HepG2 (cell line): ENCODE data around the gene CCDC142. TPM values are rescaled to one million over a fixed set of nuclear protein-coding genes. Genes with fewer than 3 reads are reported as not detected.

Source experiments
- BRCA1 ChIP-seq: sonication (generic); formaldehyde crosslinking; IDR thresholded peaks from 2 replicates; pipeline ENCODE4 v1.4.0; 2020; ENCODE audit warnings: missing genetic modification reagents
- CREBL2 ChIP-seq: sonication (generic); formaldehyde crosslinking; IDR thresholded peaks from 2 replicates; pipeline ENCODE4 v1.8.1; 2023; ENCODE audit warnings: missing genetic modification reagents, mild to moderate bottlenecking, borderline replicate concordance
- JUNB ChIP-seq: sonication (generic); formaldehyde crosslinking; IDR thresholded peaks from 2 replicates; pipeline ENCODE4 v1.8.0; 2022; ENCODE audit warnings: missing genetic modification reagents, mild to moderate bottlenecking, borderline replicate concordance
- KDM6A ChIP-seq: IDR thresholded peaks from 2 replicates; pipeline ENCODE4 v1.6.1; 2016; ENCODE audit warnings: low read depth
- MEF2D ChIP-seq: sonication (generic); formaldehyde crosslinking; IDR thresholded peaks from 2 replicates; pipeline ENCODE4 v1.5.1; 2020; ENCODE audit warnings: mild to moderate bottlenecking, missing genetic modification reagents
- NFYC ChIP-seq: IDR thresholded peaks from 2 replicates; pipeline ENCODE4 v1.6.1; 2016; ENCODE audit warnings: missing genetic modification reagents, missing compliant biosample characterization
- PAXIP1 ChIP-seq: sonication (generic); formaldehyde crosslinking; conservative IDR thresholded peaks from 2 replicates; pipeline ENCODE4 v1.4.0; 2020; ENCODE audit warnings: mild to moderate bottlenecking, missing genetic modification reagents, moderate library complexity
- RAD21 ChIP-seq: fragments of 450-650 bp; formaldehyde crosslinking; IDR thresholded peaks from 2 replicates; pipeline ENCODE4 v1.5.0; 2020; ENCODE audit warnings: mild to moderate bottlenecking
- RXRB ChIP-seq: IDR thresholded peaks from 2 replicates; pipeline ENCODE4 v1.6.1; 2016; ENCODE audit warnings: borderline replicate concordance, missing genetic modification reagents, missing compliant biosample characterization
- SALL2 ChIP-seq: sonication (generic); formaldehyde crosslinking; IDR thresholded peaks from 2 replicates; pipeline ENCODE4 v1.8.1; 2023; ENCODE audit warnings: mild to moderate bottlenecking, missing genetic modification reagents, inconsistent platforms
- SIN3B ChIP-seq: fragments of 150-350 bp; IDR thresholded peaks from 2 replicates; pipeline ENCODE4 v1.6.1; 2014; ENCODE audit warnings: low read length
- SMAD1 ChIP-seq: sonication (generic); formaldehyde crosslinking; IDR thresholded peaks from 2 replicates; pipeline ENCODE4 v1.4.0; 2020; ENCODE audit warnings: missing genetic modification reagents, low read depth, mild to moderate bottlenecking, borderline replicate concordance
- SPEN ChIP-seq: sonication (generic); formaldehyde crosslinking; IDR thresholded peaks from 2 replicates; pipeline ENCODE4 v1.5.1; 2020; ENCODE audit warnings: low read depth, mild to moderate bottlenecking, missing genetic modification reagents
- TCF7L2 ChIP-seq: IDR thresholded peaks from 2 replicates; pipeline ENCODE4 v1.6.1; 2011; ENCODE audit warnings: mild to moderate bottlenecking, low read depth, low read length, moderate library complexity
- ZBTB44 ChIP-seq: sonication (generic); formaldehyde crosslinking; IDR thresholded peaks from 2 replicates; pipeline ENCODE4 v1.4.0; 2020; ENCODE audit warnings: missing genetic modification reagents
- ZBTB46 ChIP-seq: sonication (generic); formaldehyde crosslinking; IDR thresholded peaks from 2 replicates; pipeline ENCODE4 v1.4.0; 2020; ENCODE audit warnings: mild to moderate bottlenecking, missing genetic modification reagents, borderline replicate concordance
- ZFP1 ChIP-seq: IDR thresholded peaks from 2 replicates; pipeline ENCODE4 v1.6.1; 2016
- ZFX ChIP-seq: sonication (generic); formaldehyde crosslinking; IDR thresholded peaks from 2 replicates; pipeline ENCODE4 v1.4.0; 2020; ENCODE audit warnings: mild to moderate bottlenecking, low read depth, missing genetic modification reagents, moderate library complexity
- ZNF207 ChIP-seq: fragments of 450-650 bp; IDR thresholded peaks from 2 replicates; pipeline ENCODE4 v1.6.1; 2016; ENCODE audit warnings: antibody characterized with exemption, borderline replicate concordance
- ZNF260 ChIP-seq: sonication (generic); formaldehyde crosslinking; IDR thresholded peaks from 2 replicates; pipeline ENCODE4 v1.4.0; 2020; ENCODE audit warnings: missing genetic modification reagents, low read depth, mild to moderate bottlenecking, borderline replicate concordance
- ZNF432 ChIP-seq: sonication (generic); formaldehyde crosslinking; IDR thresholded peaks from 2 replicates; pipeline ENCODE4 v1.5.0; 2020; ENCODE audit warnings: missing genetic modification reagents, mild to moderate bottlenecking, borderline replicate concordance
- ZNF569 ChIP-seq: sonication (generic); formaldehyde crosslinking; IDR thresholded peaks from 2 replicates; pipeline ENCODE4 v1.5.0; 2020; ENCODE audit warnings: mild to moderate bottlenecking, missing genetic modification reagents, moderate library complexity, borderline replicate concordance
- ZNF891 ChIP-seq: sonication (generic); formaldehyde crosslinking; IDR thresholded peaks from 2 replicates; pipeline ENCODE4 v1.5.0; 2020; ENCODE audit warnings: mild to moderate bottlenecking, missing genetic modification reagents
- ZSCAN25 ChIP-seq: sonication (generic); formaldehyde crosslinking; IDR thresholded peaks from 2 replicates; pipeline ENCODE4 v1.8.0; 2022; ENCODE audit warnings: mild to moderate bottlenecking, missing genetic modification reagents
- polyA plus RNA-seq, 8 experiments: library from polyadenylated mRNA; depleted of rRNA in 3 of 8; stranded (reverse) in 7 of 8; unstranded in 1 of 8; fragments of >200 nt; fragmentation: Illumina TruSeq in 4 of 8; extraction: Trizol in 4 of 8; gene quantifications; 2 replicates each; pipeline versions ENCODE4 v1.2.1 to v1.2.3, GENCODE V29; 2011 to 2016; ENCODE audit warnings: low read depth in 4 of 8, missing spikeins in 1 of 8, mixed read lengths in 1 of 8; ENCODE audit not compliant: insufficient read depth in 1 of 8
- total RNA-seq, 5 experiments: library from RNA; depleted of rRNA; stranded (reverse); fragments of >200 nt; fragmentation: Illumina TruSeq; extraction: Trizol; gene quantifications; 2 replicates each; pipeline ENCODE4 v1.2.3, GENCODE V29; 2016; ENCODE audit warnings: low read depth in 1 of 5

The CCDC142 gene
- total and polyA plus RNA-seq, 2 of the 13 experiments (the other 11 are each of a cell fraction or from before 2014, with no cell fraction given) = 14.7 to 30.4 TPM

- TF ChIP-seq RAD21 (peak; percentile 64), ZNF432 (CRISPR knock-in tag) (no peak), ZSCAN25 (CRISPR knock-in tag) (peak; percentile 88), ZFP1 (peak; percentile 88), BRCA1 (CRISPR knock-in tag) (no peak), ZBTB46 (CRISPR knock-in tag) (no peak), PAXIP1 (CRISPR knock-in tag) (peak; percentile 71), ZNF207 (no peak), ZFX (peak; percentile 83), JUNB (CRISPR knock-in tag) (no peak), MEF2D (CRISPR knock-in tag) (peak; percentile 92; the same call in 1 of the 2 replicates), TCF7L2 (no peak), ZNF569 (CRISPR knock-in tag) (0 out of 2 replicates have a peak, but pooled peaks have one; percentile 30), ZNF891 (CRISPR knock-in tag) (peak; percentile 79), ZBTB44 (CRISPR knock-in tag) (peak; percentile 68; the same call in 1 of the 2 replicates), SIN3B (peak; percentile 94), ZNF260 (no peak), CREBL2 (CRISPR knock-in tag) (no peak), KDM6A (CRISPR knock-in tag) (no peak), SPEN (CRISPR knock-in tag) (peak; percentile 95), SALL2 (CRISPR knock-in tag) (peak; percentile 94), NFYC (CRISPR knock-in tag) (peak; percentile 70), RXRB (CRISPR knock-in tag) (peak; percentile 92), SMAD1 (CRISPR knock-in tag) (peak; percentile 99; the same call in 1 of the 2 replicates)
Observed at GRCh38 chr2:74454654-74455511, 27.9 kb downstream of the CCDC142 start, which contains the start of gene INO80B (continued).
